ENCODE results near the gene SRBD1.

- no peak for TF ChIP-seq CTCF (IDR thresholded peaks at IDR 0.05; ENCODE audit: low read depth, low read length, missing input control)
- no peak for TF ChIP-seq RAD21 (IDR thresholded peaks at IDR 0.05)
- TF ChIP-seq YY1 (IDR thresholded peaks at IDR 0.05) = no peak
- TF ChIP-seq REST (IDR thresholded peaks at IDR 0.05) = no peak
- no peak for TF ChIP-seq TAF1 (conservative IDR thresholded peaks at IDR 0.05)
- TF ChIP-seq HNF4A (conservative IDR thresholded peaks at IDR 0.05) = no peak
- TF ChIP-seq GABPA (IDR thresholded peaks at IDR 0.05 in 1 of 2, conservative IDR thresholded peaks at IDR 0.05 in 1 of 2) = no peak
- no peak for TF ChIP-seq EGR1 (IDR thresholded peaks at IDR 0.05; ENCODE audit: low read depth in 2 of 2)
- no peak for TF ChIP-seq SP1 (IDR thresholded peaks at IDR 0.05)
- TF ChIP-seq HNF4G (IDR thresholded peaks at IDR 0.05) = no peak
- TF ChIP-seq MAX (IDR thresholded peaks at IDR 0.05) = no peak
- no peak for TF ChIP-seq NR2F2 (IDR thresholded peaks at IDR 0.05)
Measured at GRCh38 chr2:45568935-45569334, 42.1 kb downstream of the SRBD1 start.
